IMR-90 (cell line): ENCODE results near the gene FGR. TPM values are rescaled to one million over a fixed set of nuclear protein-coding genes. Genes with fewer than 3 reads are reported as not detected.

Experiments
- ATAC-seq: fragments of 200-7000 bp; cut with Tn5 transposase; 2 replicates; pipeline ENCODE4 v1.9.1; 2020; ENCODE audit warnings: low read depth, mild to moderate bottlenecking, moderate library complexity
- BruUV-seq: library from RNA; stranded (reverse); fragments of 400-500 nt; replicated peaks from 2 replicates; lab custom pipeline; 2021; lab: Mats Ljungman, UMichigan
- CTCF ChIA-PET: fragments of 300-600 bp; formaldehyde crosslinking; extraction: SDS; loops from one replicate; lab custom pipeline; 2021; ENCODE audit warnings: antibody characterized with exemption; lab: Yijun Ruan, JAX
- POLR2A ChIA-PET: fragments of 300-600 bp; sonication (Branson Sonifier 250); formaldehyde crosslinking; loops from one replicate; lab custom pipeline; 2022; ENCODE audit warnings: antibody characterized with exemption; ENCODE audit not compliant: unreplicated experiment; lab: Charles Lee
- DNase-seq: peaks from one replicate; pipeline ENCODE4 v3.0.0; 2013
- H2AFZ ChIP-seq: replicated peaks from 2 replicates; pipeline ENCODE3; 2013; ENCODE audit warnings: low read length, mild to moderate bottlenecking; ENCODE audit not compliant: poor library complexity
- H2AK5ac ChIP-seq: 2 replicates; pipeline ENCODE4 v1.6.1; 2013; ENCODE audit warnings: low read depth, low read length, inconsistent platforms
- H2AK9ac ChIP-seq: replicated peaks from 2 replicates; pipeline ENCODE3; 2013; ENCODE audit warnings: mild to moderate bottlenecking, low read depth, low read length, moderate library complexity; ENCODE audit not compliant: poor library complexity
- H2BK120ac ChIP-seq: 2 replicates; pipeline ENCODE4 v1.6.1; 2013; ENCODE audit warnings: low read depth, low read length, inconsistent platforms
- H2BK15ac ChIP-seq: 3 replicates; pipeline ENCODE4 v1.6.1; 2013; ENCODE audit warnings: low read depth, low read length, inconsistent platforms
- H2BK20ac ChIP-seq: 2 replicates; pipeline ENCODE4 v1.6.1; 2013; ENCODE audit warnings: low read depth, mild to moderate bottlenecking, inconsistent platforms, low read length, moderate library complexity
- H2BK5ac ChIP-seq: 2 replicates; pipeline ENCODE4 v1.6.1; 2013; ENCODE audit warnings: mild to moderate bottlenecking, low read depth, low read length, inconsistent platforms; ENCODE audit not compliant: poor library complexity, severe bottlenecking
- H3K14ac ChIP-seq: replicated peaks from 2 replicates; pipeline ENCODE4 v1.6.1; 2013; ENCODE audit warnings: low read depth, low read length, inconsistent platforms
- H3K18ac ChIP-seq: 2 replicates; pipeline ENCODE4 v1.6.1; 2013; ENCODE audit warnings: low read depth, low read length, control low read depth
- H3K23ac ChIP-seq: 2 replicates; pipeline ENCODE4 v1.6.1; 2013; ENCODE audit warnings: low read depth, low read length, inconsistent platforms
- H3K27ac ChIP-seq: 2 replicates; pipeline ENCODE4 v1.5.1; 2013; ENCODE audit warnings: mild to moderate bottlenecking, control low read depth, low read length; ENCODE audit not compliant: insufficient read depth
- H3K27me3 ChIP-seq: 2 replicates; pipeline ENCODE4 v1.6.1; 2013; ENCODE audit warnings: low read length; ENCODE audit not compliant: control insufficient read depth, insufficient read depth
- H3K36me3 ChIP-seq: 2 replicates; pipeline ENCODE4 v1.6.1; 2013; ENCODE audit warnings: low read length, mixed read lengths; ENCODE audit not compliant: control insufficient read depth, insufficient read depth
- H3K4ac ChIP-seq: 2 replicates; pipeline ENCODE4 v1.6.1; 2013; ENCODE audit warnings: low read depth, low read length, inconsistent platforms
- H3K4me1 ChIP-seq: 2 replicates; pipeline ENCODE4 v1.6.1; 2013; ENCODE audit warnings: low read length, mixed read lengths; ENCODE audit not compliant: control insufficient read depth, insufficient read depth
- H3K4me2 ChIP-seq: 2 replicates; pipeline ENCODE4 v1.6.1; 2013; ENCODE audit warnings: low read depth, mild to moderate bottlenecking, control low read depth, low read length, moderate library complexity
- H3K4me3 ChIP-seq: 2 replicates; pipeline ENCODE4 v1.5.1; 2013; ENCODE audit warnings: low read depth, mild to moderate bottlenecking, control low read depth, low read length, moderate library complexity; ENCODE audit not compliant: insufficient read depth
- H3K56ac ChIP-seq: 2 replicates; pipeline ENCODE4 v1.6.1; 2013; ENCODE audit warnings: low read length, inconsistent platforms; ENCODE audit not compliant: insufficient read depth; ENCODE audit errors: extremely low read depth
- H3K79me1 ChIP-seq, 2 experiments: 2 replicates each; pipeline ENCODE4 v1.6.1; 2013; ENCODE audit warnings: low read length in 2 of 2, inconsistent platforms in 1 of 2, low read depth in 1 of 2
- H3K9ac ChIP-seq: 2 replicates; pipeline ENCODE4 v1.6.1; 2013; ENCODE audit warnings: low read depth, low read length, control low read depth
- H3K9me1 ChIP-seq: 2 replicates; pipeline ENCODE4 v1.6.1; 2013; ENCODE audit warnings: low read length, inconsistent platforms; ENCODE audit not compliant: insufficient read depth
- H3K9me3 ChIP-seq: 2 replicates; pipeline ENCODE4 v1.6.1; 2013; ENCODE audit warnings: low read length; ENCODE audit not compliant: control insufficient read depth, insufficient read depth
- H4K20me1 ChIP-seq: 2 replicates; pipeline ENCODE4 v1.6.1; 2013; ENCODE audit warnings: low read length, inconsistent platforms; ENCODE audit not compliant: insufficient read depth
- H4K5ac ChIP-seq: 2 replicates; pipeline ENCODE4 v1.6.1; 2013; ENCODE audit warnings: mild to moderate bottlenecking, low read depth, low read length, control low read depth
- H4K8ac ChIP-seq, 2 experiments: 2 replicates each; pipeline ENCODE4 v1.6.1; 2013; ENCODE audit warnings: low read depth in 2 of 2, low read length in 2 of 2, control low read depth in 1 of 2, inconsistent platforms in 1 of 2
- H4K91ac ChIP-seq: 2 replicates; pipeline ENCODE4 v1.6.1; 2013; ENCODE audit warnings: low read depth, low read length, inconsistent platforms; ENCODE audit not compliant: insufficient read depth
- BHLHE40 ChIP-seq: fragments of 150-350 bp; IDR thresholded peaks from 2 replicates; pipeline ENCODE4 v1.6.1; 2016; ENCODE audit warnings: mild to moderate bottlenecking, low read depth, low read length
- CEBPB ChIP-seq: IDR thresholded peaks from 2 replicates; pipeline ENCODE4 v1.6.1; 2012; ENCODE audit warnings: low read depth, low read length, improper control_type of control experiment
- CHD1 ChIP-seq: IDR thresholded peaks from 2 replicates; pipeline ENCODE4 v1.6.1; 2012; ENCODE audit warnings: low read depth, low read length, improper control_type of control experiment
- FOS ChIP-seq: fragments of 150-350 bp; IDR thresholded peaks from 2 replicates; pipeline ENCODE4 v1.6.1; 2016; ENCODE audit warnings: low read depth, low read length
- MAFK ChIP-seq: IDR thresholded peaks from 2 replicates; pipeline ENCODE4 v1.6.1; 2012; ENCODE audit warnings: low read depth, low read length, improper control_type of control experiment
- MAZ ChIP-seq: IDR thresholded peaks from 2 replicates; pipeline ENCODE4 v1.6.1; 2012; ENCODE audit warnings: low read depth, mild to moderate bottlenecking, low read length, improper control_type of control experiment, moderate library complexity, borderline replicate concordance
- MXI1 ChIP-seq: IDR thresholded peaks from 2 replicates; pipeline ENCODE4 v1.6.1; 2012; ENCODE audit warnings: low read depth, mild to moderate bottlenecking, low read length, moderate library complexity, borderline replicate concordance
- NFE2L2 ChIP-seq: fragments of 150-350 bp; IDR thresholded peaks from 2 replicates; pipeline ENCODE4 v1.6.1; 2016; ENCODE audit warnings: low read depth, mild to moderate bottlenecking, low read length
- POLR2A ChIP-seq: IDR thresholded peaks from 2 replicates; pipeline ENCODE4 v1.6.1; 2012; ENCODE audit warnings: mild to moderate bottlenecking, low read depth, low read length
- RAD21 ChIP-seq: IDR thresholded peaks from 2 replicates; pipeline ENCODE4 v1.6.1; 2012; ENCODE audit warnings: low read length, improper control_type of control experiment
- RCOR1 ChIP-seq: IDR thresholded peaks from 2 replicates; pipeline ENCODE4 v1.6.1; 2012; ENCODE audit warnings: mild to moderate bottlenecking, low read length, improper control_type of control experiment; ENCODE audit not compliant: insufficient replicate concordance
- RFX5 ChIP-seq: IDR thresholded peaks from 2 replicates; pipeline ENCODE4 v1.8.0; 2012; ENCODE audit warnings: low read depth, mild to moderate bottlenecking, low read length, moderate library complexity
- SMC3 ChIP-seq: fragments of 150-350 bp; IDR thresholded peaks from 2 replicates; pipeline ENCODE4 v1.6.1; 2016; ENCODE audit warnings: low read depth, mild to moderate bottlenecking, antibody characterized with exemption, low read length, moderate library complexity
- WGBS, 2 experiments: methylation state at CpG; one replicate each; pipeline versions ENCODE4 v1.1.5 to v1.1.7; 2013; ENCODE audit warnings: missing lambda C conversion rate in 2 of 2; ENCODE audit not compliant: insufficient read length in 1 of 2; ENCODE audit errors: extremely low coverage in 2 of 2; 5-methylcytosine and 5-hydroxymethylcytosine counted together
- dilution Hi-C: fragments of 300-500 bp; cut with HindIII; formaldehyde crosslinking; loops from one replicate; pipeline ENCODE4 v1.14.3; 2018; ENCODE audit warnings: low sequenced_read_pairs; ENCODE audit not compliant: unreplicated experiment
- in situ Hi-C: fragments of 300-500 bp; cut with MboI; formaldehyde crosslinking; loops from 3 replicates; pipeline ENCODE4 v1.14.3; 2019; ENCODE audit warnings: low sequenced_read_pairs, inconsistent platforms, mixed read lengths
- intact Hi-C: fragments of 100-400 bp; cut with micrococcal nuclease; formaldehyde crosslinking; loops from 2 replicates; pipeline ENCODE4 v1.10.0; 2022
- polyA plus RNA-seq, 3 experiments: library from polyadenylated mRNA; depleted of rRNA; stranded (reverse); fragments of >200 nt; gene quantifications; 2 replicates each; pipeline ENCODE4 v1.2.3, GENCODE V29; 2012; ENCODE audit warnings: low replicate concordance in 1 of 3
- total RNA-seq: library from RNA; depleted of rRNA; stranded (reverse); fragments of >200 nt; gene quantifications from 2 replicates; pipeline ENCODE4 v1.2.3, GENCODE V29; 2012
- TF ChIP-seq, protein P1 (sequence below): conservative IDR thresholded peaks from 2 replicates; pipeline ENCODE4 v1.5.1; 2012; ENCODE audit warnings: mild to moderate bottlenecking, low read depth, low read length, improper control_type of control experiment
- TF ChIP-seq, protein P2 (sequence below): fragments of 150-350 bp; IDR thresholded peaks from 2 replicates; pipeline ENCODE4 v1.6.1; 2016; ENCODE audit warnings: low read depth, mild to moderate bottlenecking, low read length, moderate library complexity, borderline replicate concordance
- TF ChIP-seq, protein P3 (sequence below): fragments of 150-350 bp; IDR thresholded peaks from 2 replicates; pipeline ENCODE4 v1.6.1; 2017; ENCODE audit warnings: mild to moderate bottlenecking, antibody characterized with exemption, low read length, low read depth

Gene FGR
- total and polyA plus RNA-seq, 2 of the 4 experiments (the other 2 are of a cell fraction) = not detected

DNA sequence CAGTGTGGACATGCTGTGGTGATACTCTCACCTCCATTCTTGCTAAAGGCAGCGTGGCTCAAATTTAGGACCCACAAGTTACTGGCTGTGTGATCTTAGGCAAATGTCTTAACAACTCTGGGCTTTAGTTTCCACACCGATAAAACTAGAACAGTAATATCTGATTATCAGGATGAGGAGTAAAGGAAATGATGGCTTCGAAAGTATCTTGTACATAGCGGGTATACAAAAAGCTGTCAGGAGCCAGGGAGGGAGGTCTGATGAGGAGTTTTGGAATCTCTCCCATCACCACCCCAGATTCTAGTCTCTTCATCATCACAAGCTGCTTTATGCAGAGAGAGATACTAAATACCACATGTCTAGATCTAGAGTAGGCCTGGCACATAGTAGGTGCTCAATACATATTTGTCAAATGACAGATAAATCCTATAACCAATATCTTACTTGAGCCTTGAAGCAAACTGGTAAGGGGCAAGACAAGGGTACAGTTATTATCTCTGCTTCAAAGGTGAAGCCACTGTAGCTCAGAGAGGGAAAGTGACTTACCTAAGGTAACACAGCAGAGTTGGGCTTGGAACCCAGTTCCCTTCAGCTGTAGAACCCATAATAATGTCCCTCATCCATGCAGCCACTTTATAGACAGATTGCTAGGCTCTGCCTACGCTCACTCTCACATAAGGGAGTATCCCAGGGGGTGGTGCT lies 9.5 kb upstream of the FGR start:
- DNase-seq (no peak), ATAC-seq (no peak)
- Histone ChIP-seq H3K4me2 (no peak overlapping the region), H2BK20ac (no peak overlapping the region), H3K56ac (no peak overlapping the region), H3K27me3 (peaks cover 8% of the 10 kb centered on the region; the same call in 1 of the 2 replicates), H4K20me1 (no peaks in the 10 kb centered on the region), H2BK5ac (no peak overlapping the region), H3K18ac (no peak overlapping the region), H3K4ac (no peak overlapping the region), H3K23ac (no peak overlapping the region), H4K91ac (no peak overlapping the region), H2BK15ac (no peak overlapping the region), H2BK120ac (no peak overlapping the region), H3K4me1 (no peaks in the 10 kb centered on the region), H3K79me1 (no peaks in the 10 kb centered on the region), H3K9me3 (no peaks in the 10 kb centered on the region), H3K9me1 (no peaks in the 10 kb centered on the region; the same call in 1 of the 2 replicates), H2AK5ac (no peak overlapping the region), H3K9ac (no peak overlapping the region), H2AK9ac (no peak overlapping the region), H2AFZ (peak overlapping the region; percentile 67), H3K36me3 (no peaks in the 10 kb centered on the region), H4K8ac (no peak overlapping the region), H3K4me3 (no peak overlapping the region), H3K27ac (no peak overlapping the region), H3K14ac (no peak overlapping the region), H4K5ac (no peak overlapping the region)
- in situ Hi-C loops (no loop called here), dilution Hi-C loops (no loop called here), intact Hi-C loops (loop anchor here (1.0 kb wide), 1 partner anchor 19 kb away; no protein-coding TSS in a partner anchor)
- BruUV-seq = no TSS peak
- WGBS, 2 experiments = no CpG with 5 or more reads among the region's 5 CpGs
- POLR2A ChIA-PET = no interaction called here
- TF ChIP-seq MAZ = no peak
- TF ChIP-seq FOS = no peak
- no peak for TF ChIP-seq RFX5
- TF ChIP-seq MAFK = no peak
- no peak for TF ChIP-seq RAD21
- no peak for TF ChIP-seq MXI1
- no peak for TF ChIP-seq BHLHE40
- TF ChIP-seq RCOR1 = no peak
- TF ChIP-seq, protein P1, sequence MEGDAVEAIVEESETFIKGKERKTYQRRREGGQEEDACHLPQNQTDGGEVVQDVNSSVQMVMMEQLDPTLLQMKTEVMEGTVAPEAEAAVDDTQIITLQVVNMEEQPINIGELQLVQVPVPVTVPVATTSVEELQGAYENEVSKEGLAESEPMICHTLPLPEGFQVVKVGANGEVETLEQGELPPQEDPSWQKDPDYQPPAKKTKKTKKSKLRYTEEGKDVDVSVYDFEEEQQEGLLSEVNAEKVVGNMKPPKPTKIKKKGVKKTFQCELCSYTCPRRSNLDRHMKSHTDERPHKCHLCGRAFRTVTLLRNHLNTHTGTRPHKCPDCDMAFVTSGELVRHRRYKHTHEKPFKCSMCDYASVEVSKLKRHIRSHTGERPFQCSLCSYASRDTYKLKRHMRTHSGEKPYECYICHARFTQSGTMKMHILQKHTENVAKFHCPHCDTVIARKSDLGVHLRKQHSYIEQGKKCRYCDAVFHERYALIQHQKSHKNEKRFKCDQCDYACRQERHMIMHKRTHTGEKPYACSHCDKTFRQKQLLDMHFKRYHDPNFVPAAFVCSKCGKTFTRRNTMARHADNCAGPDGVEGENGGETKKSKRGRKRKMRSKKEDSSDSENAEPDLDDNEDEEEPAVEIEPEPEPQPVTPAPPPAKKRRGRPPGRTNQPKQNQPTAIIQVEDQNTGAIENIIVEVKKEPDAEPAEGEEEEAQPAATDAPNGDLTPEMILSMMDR = no peak
- no peak for TF ChIP-seq NFE2L2
- TF ChIP-seq SMC3 = no peak
- TF ChIP-seq, protein P2, sequence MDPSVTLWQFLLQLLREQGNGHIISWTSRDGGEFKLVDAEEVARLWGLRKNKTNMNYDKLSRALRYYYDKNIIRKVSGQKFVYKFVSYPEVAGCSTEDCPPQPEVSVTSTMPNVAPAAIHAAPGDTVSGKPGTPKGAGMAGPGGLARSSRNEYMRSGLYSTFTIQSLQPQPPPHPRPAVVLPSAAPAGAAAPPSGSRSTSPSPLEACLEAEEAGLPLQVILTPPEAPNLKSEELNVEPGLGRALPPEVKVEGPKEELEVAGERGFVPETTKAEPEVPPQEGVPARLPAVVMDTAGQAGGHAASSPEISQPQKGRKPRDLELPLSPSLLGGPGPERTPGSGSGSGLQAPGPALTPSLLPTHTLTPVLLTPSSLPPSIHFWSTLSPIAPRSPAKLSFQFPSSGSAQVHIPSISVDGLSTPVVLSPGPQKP = no peak
- no peak for TF ChIP-seq CHD1
- no peak for TF ChIP-seq CEBPB
- no peak for TF ChIP-seq POLR2A
- TF ChIP-seq, protein P3, sequence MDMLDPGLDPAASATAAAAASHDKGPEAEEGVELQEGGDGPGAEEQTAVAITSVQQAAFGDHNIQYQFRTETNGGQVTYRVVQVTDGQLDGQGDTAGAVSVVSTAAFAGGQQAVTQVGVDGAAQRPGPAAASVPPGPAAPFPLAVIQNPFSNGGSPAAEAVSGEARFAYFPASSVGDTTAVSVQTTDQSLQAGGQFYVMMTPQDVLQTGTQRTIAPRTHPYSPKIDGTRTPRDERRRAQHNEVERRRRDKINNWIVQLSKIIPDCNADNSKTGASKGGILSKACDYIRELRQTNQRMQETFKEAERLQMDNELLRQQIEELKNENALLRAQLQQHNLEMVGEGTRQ = no peak
- CTCF ChIA-PET = no interaction called here
